GOT3 (cell line): ENCODE data around the gene TNFRSF21.
"Not testable (repeated sequence)": the region's sequence is repeated elsewhere in the genome, so short reads cannot be mapped to it uniquely, and the experiment has no call there.

Source experiments
- DNase-seq: peaks from one replicate; lab custom pipeline; 2025; ENCODE audit warnings: mixed read lengths; lab: John Stamatoyannopoulos, UW

TNFRSF21 gene

GRCh38 chr6:47252633-47253032 is 57.1 kb downstream of the TNFRSF21 start:
- no peak for DNase-seq

DNA sequence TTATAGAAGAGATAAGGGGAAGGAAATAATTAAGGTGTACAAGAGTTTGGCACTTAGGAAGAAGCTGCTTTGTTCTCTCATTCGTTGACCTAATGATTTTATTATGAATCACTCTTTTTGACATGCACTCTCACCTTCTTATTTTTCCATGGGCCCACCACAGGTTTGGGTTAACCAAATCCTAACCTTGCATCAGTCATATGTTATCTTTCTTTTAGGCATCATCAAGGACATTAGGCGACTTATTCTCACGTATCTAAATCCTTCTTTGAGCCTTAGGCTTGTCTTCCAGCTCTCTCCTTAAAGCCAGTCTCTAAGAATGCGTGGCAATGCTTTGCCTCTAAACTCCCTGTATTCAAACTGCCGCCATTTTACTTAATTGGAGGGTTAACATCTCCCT is 58.3 kb downstream of the TNFRSF21 start:
- no peak for DNase-seq

DNA sequence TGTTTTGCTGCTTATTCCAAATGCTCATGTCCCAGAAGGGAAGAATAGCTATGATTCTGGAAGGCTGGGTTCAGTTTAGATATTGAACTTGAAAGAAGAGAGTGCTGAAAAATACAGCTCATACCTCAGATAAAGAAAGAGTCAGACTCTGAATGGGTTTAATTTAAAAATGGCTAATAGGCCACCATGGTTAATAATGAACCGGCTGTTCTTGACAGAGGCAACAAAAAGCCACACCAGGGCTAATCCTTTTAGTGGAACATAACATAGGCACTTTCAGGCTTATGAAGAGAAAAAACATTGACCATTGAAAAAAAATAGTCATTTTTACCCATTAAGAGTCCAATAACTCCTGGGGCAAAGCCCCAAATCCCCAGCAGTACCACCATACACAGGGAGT is 59.4 kb downstream of the TNFRSF21 start:
- no peak for DNase-seq

DNA sequence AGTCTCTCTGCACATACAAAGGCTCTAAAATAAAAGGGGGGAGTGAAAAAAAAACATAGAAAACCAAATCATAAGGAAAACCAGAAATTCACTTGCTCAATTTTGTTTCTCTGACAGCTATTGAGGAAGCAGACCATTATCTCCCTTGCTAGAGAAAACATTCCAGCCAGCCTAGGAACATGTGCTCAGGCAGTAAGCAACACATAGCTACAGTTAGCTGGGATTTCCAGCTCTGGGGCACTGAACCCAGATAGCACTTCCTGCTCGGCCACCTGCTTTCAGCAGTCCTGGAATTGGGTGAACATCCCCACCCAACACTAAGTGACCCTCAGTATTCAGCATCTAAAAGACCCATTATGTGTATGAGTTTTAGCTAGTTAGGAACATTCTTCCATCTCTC is 61.3 kb downstream of the TNFRSF21 start:
- no peak for DNase-seq

DNA sequence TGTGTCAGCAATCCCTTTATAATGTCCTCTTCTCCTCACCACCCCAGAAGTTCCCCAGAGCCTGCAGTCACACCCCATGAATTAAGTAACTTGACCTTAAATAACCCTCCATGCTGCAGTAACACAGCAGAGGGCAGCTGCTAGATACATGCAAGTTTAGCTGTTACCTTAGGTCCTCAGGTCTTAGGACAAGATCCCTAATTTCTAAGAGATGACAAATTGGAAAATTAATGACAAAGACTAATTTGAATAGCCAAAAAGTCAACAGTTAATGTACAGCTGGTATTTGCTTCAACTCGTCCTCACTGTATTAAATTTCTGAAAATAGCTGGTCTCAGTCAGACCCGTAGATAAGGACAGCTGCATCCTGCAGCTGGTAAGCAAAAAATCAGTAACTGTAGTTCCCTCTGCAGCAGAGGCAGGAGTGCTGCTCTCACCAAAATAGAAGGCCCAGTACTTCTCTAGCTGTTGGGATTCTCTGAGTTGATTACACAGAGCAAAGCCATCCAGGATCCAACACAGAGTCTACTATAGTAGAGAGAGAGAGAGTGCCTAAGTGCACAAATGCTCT is 62.4 kb downstream of the TNFRSF21 start:
- DNase-seq: no peak

DNA sequence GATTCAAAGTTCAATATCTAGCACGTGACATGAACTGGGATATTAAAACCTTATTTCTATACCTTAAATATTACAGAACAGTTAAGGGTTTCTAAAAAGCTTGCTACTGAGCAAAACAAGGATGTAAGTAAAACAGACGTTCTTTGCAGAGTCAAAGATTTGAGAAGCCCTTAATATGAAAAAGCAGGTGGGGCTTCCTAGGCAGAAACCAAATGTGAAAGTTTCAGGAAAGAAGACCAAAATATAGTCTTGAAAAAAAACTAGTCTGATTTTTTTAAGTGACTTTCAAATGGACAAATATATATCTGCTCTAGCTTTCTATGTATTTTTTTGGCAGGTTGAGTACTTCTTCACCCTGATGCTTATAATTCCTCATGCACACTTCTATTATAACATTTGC is 63.2 kb downstream of the TNFRSF21 start:
- DNase-seq: no peak

- no peak for DNase-seq
Observed at GRCh38 chr6:47245745-47246371, 63.8 kb downstream of the TNFRSF21 start.

DNA sequence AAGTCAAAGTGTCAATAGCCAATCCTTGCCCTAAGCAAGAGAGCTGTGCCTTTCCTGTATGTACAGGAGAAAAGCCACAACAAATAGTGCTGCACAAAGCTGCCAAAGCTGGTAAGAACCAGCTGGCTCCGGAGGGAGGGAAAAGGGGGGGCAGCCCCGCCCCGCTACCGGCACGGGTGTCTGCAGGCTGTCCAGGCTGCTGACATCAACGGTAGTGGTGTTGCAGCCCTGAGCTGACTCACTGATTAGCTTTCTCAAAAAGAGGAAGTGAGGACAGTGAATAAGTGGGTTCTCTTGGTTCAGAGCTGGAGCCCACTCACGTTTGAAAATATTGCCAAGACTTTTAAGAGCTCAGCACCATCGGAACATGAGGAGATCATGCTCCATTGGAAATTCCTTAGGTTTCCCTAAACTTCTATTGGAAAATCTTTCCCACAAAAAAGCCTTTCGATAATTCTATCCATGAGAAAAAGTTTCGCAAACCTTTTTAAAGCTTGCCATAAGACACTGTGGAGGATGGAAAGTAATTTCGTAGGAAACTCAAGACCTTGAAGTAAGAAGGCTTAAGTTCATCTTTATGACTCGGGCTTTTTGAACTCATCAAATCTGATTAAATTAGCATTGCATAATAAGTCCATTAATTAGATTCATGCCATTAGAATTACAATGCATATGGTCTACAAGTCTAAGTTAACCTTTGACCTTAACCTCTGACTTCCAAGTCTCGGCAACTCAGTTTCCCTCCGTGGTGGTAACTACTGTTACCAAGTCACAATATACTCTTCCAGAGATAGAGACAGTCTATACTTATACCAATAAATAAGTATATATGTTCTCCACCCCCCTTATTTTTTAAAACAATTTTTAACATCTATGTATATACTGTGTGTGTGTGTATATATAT is 67.0 kb downstream of the TNFRSF21 start:
- DNase-seq: peak; percentile 8

GRCh38 chr6:47241742-47242482 is 67.8 kb downstream of the TNFRSF21 start:
- no peak for DNase-seq

GRCh38 chr6:47240277-47240890 is 69.3 kb downstream of the TNFRSF21 start:
- DNase-seq: no peak

- DNase-seq: no peak
Observed at GRCh38 chr6:47239546-47239945, 70.2 kb downstream of the TNFRSF21 start.

DNA sequence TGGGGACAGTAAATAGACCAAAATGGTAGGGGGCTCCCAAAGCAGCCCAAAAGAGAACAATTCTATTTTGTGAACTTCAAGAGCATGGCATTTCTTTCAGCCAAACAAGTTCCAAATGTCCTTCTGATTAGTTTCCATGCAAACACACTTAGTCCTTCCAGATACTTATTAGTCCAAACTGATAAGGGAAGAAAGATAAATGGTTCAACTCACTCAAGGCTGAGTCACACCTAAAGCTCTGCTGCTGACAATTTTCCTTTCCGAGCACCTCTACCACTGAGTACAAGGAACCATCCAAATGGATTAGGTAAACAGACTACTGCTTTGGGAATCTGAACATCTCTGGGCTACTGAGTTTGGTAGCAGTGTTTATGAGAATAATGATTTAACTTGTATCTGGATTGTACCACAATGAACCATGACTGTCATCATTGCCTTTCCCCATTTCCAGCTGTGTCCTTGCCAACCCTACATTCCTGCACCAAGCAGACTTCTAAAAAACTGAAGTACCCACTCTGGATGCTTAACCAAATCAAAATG is 71.2 kb downstream of the TNFRSF21 start:
- no peak for DNase-seq

DNA sequence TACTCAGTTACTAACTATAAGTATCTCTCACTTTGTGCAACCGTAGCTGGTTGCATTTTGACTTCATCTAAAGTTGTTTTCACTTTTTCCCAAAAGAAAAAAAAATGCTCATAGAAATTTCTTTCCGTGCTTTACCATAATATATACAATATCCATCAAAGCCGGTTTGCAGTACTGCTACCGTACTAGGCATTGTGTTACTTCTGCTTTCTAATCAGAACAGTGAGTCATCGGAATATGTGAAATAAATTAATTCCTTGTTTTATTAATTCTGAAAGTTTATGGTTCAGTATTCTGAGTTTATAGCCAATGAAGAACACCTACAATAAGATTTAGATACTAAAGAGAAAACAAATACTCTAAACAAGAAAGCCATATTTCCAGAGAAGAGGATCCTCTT is 72.5 kb downstream of the TNFRSF21 start:
- no peak for DNase-seq

DNA sequence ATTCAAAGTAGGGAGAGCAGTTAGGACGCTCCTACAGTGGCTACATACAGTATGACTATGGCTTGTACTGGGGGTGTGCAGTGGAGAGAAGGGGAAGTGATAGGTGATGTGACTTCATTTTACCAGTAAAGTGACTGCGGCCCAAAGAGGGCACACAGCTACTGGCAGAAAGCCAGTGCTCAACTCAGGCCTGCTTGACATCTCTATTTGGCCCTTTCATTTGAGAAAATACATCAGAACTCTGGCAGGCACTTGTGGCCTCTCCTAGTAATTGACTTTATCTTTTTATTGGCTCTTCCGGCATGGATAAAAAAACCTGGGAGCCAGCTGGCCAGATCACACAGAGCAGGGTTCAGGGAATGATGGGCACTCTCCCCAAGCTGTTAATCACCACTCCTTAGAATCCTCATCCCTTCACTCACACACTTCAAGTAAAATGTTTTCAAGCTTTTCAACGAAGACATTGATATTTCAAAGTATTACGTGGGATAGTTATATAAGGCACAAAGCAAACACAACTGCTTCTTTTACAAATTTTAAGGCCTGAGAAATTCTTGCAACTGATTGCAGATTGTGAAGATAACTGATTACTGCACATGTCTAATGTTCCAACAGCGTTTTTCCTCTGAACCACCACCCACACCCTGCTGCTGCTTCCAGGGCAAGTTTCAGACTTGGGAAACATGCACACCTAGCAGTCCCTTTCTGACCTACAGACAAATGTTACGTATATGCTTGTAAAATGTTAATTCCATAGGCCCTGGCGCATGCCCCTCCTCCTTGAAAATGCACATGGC is 73.5 kb downstream of the TNFRSF21 start:
- no peak for DNase-seq

- no peak for DNase-seq
Observed at GRCh38 chr6:47235421-47235820, 74.3 kb downstream of the TNFRSF21 start.

- no peak for DNase-seq
Observed at GRCh38 chr6:47234266-47234933, 75.3 kb downstream of the TNFRSF21 start.

GRCh38 chr6:47231151-47231550 is 78.6 kb downstream of the TNFRSF21 start:
- DNase-seq: no peak

GRCh38 chr6:47230579-47230978 is 79.1 kb downstream of the TNFRSF21 start:
- DNase-seq: no peak

DNA sequence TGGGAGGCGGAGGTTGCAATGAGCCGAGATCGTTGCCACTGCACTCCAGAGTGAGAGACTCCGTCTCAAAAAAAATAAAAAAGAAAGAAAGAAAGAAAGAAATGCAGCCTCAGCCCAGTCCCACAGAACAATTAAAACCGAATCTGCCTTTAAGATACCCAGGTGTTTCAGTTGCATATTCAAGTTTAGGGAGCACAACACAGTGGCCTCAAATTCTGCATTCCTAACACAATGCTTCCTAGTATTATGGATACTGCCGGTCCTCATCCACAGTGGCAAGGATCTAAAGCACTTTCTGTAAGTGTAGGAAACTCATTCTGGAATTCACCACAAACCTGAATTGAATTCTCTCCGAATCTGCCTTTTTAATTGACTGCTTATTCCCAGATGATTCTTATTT is 80.5 kb downstream of the TNFRSF21 start:
- DNase-seq: no peak

DNA sequence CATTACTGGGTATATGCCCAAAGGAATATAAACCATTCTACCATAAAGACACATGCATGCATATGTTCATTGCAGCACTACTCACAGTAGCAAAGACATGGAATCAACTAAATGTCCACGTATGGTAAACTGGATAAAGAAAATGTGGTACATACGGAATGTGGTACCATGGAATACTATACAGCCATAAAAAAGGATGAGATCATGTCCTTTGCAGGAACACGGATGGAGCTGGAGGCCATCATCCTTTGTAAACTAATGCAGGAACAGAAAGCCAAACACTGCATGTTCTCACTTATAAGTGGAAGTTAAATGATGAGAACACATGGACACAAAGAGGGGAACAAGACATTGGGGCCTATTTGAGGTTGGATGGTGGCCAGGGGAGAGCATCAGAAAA is 81.6 kb downstream of the TNFRSF21 start:
- not testable (repeated sequence) for DNase-seq
